Suppressor macrophage treated with lipopolysaccharide for 1 hour (primary cell): ENCODE data around the gene PLA2G7.

Source experiments
- DNase-seq, 3 donors: peaks; one replicate each; pipeline ENCODE4 v3.0.0-alpha.2; 2020 to 2022

The PLA2G7 gene

DNA sequence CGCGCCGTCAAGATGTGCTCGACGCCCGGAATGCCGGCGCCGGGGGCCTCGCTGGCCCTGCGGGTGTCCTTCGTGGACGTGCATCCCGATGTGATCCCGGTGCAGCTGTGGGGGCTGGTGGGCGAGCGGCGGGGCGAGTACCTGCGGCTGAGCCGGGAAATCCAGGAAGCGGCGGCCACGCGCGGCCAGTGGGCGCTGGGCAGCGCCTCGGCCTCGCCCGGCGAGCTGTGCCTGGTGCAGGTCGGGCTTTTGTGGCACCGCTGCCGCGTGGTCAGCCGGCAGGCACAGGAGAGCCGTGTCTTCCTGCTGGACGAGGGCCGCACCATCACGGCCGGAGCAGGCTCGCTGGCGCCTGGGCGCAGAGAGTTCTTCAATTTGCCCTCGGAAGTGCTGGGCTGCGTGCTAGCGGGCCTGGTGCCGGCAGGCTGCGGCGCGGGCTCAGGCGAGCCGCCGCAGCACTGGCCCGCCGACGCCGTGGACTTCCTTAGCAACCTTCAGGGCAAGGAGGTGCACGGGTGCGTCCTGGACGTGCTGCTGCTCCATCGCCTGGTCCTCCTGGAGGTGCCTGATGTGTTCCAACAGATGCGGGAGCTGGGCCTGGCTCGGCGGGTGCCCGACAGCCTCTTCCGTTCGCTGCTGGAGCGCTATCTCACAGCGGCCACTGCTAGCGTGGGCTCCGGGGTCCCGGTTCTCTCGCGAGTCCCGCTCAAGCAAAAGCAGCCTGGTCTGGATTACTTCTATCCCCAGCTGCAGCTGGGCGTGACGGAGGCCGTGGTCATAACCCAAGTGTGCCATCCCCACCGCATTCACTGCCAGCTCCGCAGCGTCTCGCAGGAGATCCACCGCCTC lies 46.8 kb downstream of the PLA2G7 start:
- no peak for DNase-seq

DNA sequence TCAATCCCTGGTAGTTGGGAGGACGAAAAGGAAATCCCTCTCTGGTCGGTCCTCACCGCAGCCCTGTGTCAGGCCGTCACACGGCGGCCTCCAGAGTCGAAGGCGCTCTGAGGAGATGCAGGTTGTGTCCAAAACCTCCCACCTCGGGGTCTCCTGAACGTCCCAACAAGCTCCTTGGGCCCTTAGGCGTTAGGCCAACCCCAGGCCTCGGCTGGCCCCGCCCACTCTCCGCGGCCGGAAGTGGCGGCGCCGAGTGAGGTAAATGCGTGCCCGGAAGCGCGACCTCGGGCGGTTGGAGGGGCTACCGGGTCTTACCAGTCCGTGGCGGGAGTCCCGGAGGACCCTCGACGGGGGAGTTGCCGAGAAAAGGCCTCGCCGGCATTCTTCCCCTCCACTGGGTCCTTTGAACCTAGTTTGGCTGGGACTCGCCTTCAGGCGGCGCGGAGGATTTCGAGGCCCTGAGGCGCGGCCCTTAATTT lies 47.5 kb downstream of the PLA2G7 start, which contains the start of gene TDRD6:
Gene TDRD6 (plus strand): TSS at position 267 of the 479 bp plus-strand sequence. CDS start 244 bp downstream, outside the sequence.
- DNase-seq: no peak

DNA sequence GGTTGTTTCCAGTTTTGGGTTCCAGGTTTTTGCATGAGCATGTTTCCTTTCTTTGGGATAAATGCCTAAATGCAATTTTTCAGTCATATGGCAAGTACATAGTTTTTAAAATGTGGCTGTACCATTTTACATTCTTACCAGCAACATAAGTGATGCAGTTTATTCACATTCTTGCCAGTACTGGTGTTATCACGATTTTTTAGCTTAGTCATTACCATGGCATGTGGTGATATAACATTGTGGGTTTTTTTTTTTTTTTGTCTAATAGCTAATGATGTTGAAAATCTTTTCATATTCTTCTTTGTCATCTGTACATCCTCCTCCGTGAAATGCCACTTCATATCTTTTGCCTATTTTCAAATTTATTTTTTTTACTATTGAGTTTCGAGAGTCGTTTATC lies 50.4 kb downstream of the PLA2G7 start:
- DNase-seq: no peak

DNA sequence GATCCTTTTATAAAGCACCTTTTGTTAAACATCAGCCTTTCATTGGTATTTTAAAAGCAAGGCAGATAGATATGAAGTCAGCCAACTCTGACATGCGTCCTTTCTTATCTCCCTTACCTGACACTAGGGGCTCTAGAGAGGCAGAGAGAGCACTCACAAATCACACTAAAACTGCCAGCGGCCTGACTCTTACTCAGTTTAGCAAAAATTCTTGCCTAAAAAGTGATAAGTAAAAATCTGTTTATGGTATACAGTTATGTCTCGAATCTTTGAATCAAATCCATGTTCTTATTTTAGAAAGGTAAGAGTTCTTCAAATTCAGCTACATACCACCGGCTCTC lies 57.9 kb downstream of the PLA2G7 start:
- DNase-seq: no peak

DNA sequence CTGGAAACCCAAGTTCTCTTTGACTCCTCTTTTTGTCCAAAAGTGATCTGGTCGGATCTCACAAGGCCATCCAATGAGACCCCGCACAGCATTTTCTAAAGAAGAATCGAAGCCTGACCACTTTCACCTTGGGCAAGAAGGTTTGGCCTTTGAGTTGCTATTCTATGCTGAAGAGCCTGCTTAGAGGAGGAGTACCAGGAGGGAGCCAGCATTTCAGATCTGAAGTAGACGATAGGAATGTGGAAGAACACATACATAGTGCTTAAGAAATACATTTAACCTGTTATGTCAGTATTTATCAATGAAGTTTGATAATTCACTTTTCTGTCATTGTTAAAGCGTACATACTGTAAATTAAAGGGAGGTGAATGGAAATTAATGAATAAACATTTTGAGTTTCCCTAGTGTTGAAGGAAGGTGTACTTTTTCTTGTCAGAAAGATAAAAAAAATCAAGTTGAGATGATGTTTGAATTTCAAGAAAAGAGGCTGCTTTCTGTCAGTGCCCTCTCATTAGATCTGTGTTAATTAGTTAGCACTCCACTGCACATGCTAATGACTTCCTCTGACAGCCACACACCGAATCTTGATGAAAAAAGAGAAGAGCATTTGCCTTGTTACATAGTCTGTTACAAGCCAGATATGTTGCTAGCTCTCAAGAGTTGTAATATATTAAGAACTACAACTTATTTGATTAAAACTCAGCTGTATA lies 58.4 kb downstream of the PLA2G7 start:
- no peak for DNase-seq

DNA sequence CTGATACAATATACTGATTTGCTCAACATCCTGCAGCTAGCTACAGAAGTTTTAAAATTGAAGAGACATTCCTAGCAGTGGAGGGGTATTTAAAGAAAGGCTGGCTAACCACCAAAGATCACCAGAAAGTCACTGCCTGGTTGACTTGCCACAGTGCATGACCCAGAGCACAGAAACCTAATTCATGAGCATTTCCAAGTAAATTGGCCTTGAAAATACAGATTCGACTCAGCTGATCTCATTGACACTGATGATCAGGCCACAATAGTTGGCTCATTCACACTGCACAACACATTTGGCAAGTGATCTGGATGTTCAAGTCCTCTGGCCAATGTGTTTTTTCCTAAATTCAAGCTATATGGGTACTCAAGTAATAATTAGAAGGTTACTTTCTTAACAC lies 60.8 kb downstream of the PLA2G7 start:
- no peak for DNase-seq

DNA sequence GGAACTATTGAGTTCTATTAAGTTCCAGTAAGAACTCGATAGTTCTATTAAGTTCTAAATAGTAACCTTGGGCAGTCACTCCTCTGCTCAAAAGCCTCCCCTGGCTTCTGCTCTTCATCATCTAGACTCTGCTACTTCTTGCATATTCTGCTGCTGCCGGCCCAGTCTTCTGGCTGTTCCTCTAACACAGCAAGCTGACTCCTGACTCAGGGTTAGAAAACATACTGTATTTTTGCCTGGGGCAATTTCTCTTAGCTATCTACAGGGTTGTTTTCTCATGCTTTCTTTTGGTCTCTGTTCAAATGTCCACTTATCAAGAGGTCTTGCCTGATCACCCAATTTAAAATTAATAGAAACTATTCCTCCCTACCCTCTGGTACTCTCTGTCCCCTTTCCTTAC lies 67.8 kb downstream of the PLA2G7 start:
- DNase-seq: no peak

DNA sequence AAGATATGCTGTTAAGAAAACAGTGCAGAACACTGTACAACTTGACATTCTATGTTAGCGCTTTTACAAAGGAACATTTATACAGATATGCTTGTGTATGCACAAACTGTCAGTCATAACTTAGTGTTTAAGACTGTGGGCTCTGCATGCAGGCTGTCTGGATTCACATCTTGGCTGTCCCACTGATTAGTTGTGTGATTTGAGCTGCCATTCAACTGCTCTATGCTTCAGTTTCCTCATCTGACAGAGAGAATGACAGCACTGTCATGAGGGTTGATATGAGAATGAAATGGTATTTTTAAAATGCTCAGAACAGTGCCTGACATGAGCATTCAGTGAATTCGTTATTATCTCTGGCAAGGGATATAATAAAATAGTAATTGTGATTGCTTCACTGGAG lies 73.7 kb downstream of the PLA2G7 start:
- no peak for DNase-seq

DNA sequence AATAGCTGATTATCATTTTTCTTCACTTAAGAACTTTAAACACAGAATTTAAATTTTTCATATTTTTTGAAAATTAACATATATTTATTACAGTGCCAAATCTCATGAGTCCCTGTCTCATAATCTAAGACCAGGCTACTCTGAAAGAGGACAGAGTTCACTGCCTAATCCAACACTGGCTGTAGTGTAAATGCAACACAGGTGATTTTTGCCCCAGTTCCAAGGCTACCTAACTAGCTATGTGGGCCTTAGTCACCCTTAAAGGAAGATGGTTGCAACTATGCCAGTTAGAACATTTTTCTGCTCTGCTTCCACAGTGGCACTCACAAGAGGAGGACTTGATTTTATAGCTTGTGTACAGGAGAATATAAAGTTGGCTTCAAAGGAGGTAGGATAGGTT lies 77.5 kb downstream of the PLA2G7 start:
- no peak for DNase-seq

DNA sequence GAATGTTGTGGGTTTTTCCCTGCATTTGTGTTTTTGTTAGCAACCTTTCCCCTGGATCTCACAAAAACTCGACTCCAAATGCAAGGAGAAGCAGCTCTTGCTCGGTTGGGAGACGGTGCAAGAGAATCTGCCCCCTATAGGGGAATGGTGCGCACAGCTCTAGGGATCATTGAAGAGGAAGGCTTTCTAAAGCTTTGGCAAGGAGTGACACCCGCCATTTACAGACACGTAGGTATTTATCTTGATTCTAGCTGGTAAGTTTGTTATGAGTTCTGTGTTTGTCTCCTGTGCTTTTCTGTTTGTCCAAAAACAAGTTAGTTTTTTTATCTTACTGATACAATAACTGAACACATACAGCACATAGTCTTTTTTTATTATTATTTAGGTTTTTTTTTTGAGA lies 79.4 kb downstream of the PLA2G7 start:
- DNase-seq: peak in 1 of 3 donors; percentile 9
